Measurements from ENCODE around the gene DHX15.
A peak's percentile ranks its signal among the peaks of the same experiment; 100 is the strongest.

DHX15 gene

DNA sequence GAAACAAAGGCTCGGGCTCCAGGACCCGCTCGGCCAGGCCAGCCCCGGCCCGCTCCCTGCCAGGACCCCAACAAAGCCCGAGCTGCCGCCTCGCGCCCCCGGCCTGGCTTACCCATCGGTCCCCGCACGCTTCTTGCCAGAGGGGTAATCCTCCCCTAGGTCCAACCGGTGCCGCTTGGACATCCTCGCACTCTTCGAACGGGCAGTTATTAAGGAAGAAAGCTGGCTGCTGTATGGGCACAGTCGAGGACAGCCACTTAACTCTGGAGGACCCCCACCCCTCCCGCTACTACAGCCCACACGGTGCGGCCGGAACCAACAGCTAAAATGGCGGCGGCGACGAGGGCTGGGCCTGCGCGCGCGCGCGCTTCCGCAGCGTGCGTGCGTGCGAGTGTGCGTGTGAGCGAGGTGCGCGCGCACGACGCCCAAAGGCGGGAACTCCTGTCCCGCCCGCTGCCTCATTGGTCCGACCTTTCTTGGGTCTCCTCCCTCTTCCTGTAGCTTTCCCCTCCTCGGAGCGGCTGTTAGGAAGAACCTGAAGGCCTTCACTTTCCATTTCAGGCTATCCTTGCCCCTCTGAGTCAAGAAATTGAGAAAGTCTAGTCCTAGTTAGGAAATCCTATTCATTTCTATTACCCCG lies at the start of gene DHX15:
Gene DHX15, minus strand, starts transcription at position 344 of the 640 bp plus-strand sequence. Its CDS starts 161 bp downstream, at position 183.
- DNase-seq (ENCODE audit: low spot score): peak; percentile 91

DNA sequence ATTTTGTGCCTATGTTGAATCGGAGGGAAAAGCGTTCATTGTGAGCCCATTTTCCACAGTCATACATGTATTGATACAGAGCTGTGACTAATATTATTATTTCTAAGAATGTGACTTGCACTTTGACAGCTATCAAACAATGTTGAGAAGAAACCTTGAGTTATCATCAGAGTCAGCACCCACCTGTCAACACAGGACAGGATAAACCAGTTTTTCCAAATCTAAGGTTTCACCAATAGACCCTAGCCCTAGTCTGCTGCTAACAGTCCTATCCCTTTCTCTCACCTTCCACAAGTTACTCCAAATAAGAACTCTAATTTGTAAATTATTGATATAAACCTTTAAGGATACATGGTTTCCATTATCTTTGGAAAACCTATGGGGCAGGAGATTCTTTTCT lies 47.7 kb upstream of the DHX15 start:
- DNase-seq (ENCODE audit: low spot score): no peak

DNA sequence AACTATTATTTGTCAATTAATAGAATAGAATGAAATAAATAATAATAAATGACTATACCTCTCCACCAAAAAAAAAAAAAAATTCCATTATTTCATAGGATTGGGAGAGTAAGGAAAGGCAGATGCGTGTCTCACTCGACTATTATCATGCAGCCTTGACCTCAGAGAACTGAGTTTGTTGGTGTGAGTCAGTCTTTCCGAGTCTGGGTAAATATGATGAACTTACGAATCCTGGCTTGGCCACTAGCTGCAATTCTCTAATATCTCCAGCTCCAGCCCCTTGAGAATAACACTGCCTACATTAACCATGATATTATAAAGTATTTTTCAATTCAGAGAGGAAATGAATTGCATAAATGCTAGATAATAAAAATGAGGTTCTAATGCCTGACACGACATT lies 46.6 kb upstream of the DHX15 start:
- no peak for DNase-seq (ENCODE audit: low spot score)

DNA sequence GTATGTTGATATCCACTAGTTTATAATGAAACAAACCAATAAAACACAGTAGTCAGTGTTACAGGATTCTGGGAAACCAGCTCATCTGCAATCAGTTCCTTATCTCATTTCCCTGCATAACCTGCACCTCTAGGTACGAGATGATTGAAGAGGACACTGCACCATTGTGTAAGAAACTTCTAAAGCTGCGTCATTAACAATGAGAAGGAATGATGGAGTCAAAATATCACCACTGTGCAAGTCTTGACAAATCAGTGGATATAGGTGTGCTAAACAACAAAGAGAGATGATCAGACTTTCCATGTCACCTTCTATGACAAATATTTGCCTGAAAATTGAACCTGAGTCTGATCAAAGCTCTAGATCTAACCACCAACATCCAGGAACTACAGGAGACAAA lies 40.7 kb upstream of the DHX15 start:
- DNase-seq (ENCODE audit: low spot score): no peak

DNA sequence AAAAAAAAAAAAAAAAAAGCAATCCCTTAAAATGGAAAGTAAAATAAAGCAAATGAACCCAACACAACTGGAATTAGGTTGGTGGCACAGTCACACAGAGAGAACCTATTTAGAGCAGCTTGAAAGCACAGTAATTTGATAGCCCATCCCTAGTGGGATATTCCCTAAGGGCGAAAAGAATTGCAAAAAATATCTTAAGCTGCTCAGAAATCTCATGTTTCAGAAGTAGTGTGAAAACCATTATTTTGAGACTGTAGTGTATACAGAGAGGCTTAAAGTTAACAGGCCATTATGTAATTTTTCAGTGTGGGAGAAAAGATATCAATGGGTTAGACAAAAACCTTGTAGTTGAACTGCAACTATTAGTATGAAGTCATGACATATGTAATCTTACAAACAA lies 40.0 kb upstream of the DHX15 start:
- no peak for DNase-seq (ENCODE audit: low spot score)

DNA sequence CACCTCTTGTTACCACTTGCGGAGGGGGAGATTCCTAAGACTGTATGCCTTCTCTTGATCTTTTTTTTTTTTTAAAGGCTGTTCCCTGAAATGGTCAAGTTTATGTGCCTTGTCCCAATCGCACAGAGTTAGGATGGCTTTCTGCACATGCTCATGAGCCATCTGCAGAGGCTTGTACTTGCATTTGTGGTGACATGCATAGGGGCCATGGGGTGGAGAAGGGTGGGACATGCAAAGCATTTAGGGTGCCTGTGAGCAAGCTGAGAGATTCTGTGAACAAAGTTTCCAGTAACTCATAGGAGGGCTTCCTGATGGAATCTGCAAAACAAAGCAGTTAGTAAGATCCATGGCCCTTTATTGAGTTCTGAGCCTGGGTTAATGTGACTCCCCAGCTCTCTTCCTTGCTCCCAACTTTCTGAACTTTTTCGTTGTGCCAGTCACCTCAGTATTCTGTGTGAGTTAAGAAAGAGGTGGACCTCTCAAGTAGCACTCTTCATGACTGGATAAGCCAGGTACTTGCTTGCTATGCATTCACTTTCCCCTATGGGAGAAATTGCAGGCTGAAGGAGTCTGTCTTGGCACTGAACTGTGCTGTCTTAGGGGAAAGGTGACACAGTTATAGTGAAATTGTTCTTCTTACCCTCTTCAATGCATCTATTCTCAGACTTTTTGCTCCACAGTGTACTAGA lies 37.9 kb upstream of the DHX15 start:
- DNase-seq (ENCODE audit: low spot score): no peak

DNA sequence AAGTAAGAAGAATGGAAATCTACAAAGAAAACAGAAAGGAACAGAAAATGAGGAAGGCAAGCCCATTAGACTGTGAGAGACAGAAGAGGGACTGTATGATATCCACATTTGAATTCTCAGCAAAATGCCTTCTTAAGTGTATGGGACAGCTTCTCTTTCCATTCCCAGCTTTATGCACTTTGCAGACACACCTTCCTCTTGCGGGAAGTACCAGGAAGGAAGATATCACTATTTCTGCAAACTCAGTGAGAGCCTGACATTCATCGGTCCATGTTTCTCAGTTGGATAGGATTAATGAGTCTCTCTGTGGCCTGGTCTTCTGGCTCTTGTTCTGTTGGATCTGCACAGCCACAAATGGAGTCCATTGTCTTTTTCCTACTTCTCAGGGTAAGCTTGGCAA lies 31.6 kb upstream of the DHX15 start:
- DNase-seq (ENCODE audit: low spot score): no peak

DNA sequence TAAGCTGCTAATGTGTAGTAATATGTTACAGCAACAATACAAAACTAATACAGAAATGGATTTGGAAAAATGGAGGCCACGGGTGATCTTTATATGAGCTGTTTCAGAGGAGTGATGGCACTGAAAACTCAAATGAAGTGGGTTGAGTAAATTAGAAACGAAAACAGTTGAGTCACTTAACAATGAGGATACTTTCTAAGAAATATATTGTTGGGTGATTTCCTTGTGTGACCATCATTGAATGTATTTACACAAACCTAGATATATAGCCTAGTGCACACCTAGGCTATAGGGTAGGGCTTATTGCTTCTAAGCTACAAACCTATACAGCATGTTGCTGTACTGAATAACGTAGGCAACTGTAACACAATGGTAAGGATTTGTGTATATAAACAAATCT lies 30.5 kb upstream of the DHX15 start:
- DNase-seq (ENCODE audit: low spot score): no peak

DNA sequence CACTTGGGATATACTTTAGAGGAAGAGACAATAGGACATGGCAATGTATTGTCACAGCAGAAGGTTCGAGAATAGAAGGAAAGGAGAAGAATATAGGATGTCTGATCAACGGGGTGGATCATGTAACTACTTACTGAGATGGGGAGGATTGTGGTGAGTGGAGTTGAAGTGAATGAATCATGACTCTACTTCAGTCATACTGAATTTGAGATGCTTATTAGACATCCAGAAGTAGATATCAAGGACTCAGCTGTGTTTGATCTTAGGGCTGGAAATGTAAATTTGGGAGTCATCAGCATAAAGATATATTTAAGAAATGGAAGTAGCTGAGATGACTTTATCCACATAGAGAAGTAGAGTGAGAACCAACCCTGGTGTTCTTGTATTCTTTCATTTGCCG lies 29.1 kb upstream of the DHX15 start:
- DNase-seq (ENCODE audit: low spot score): no peak

DNA sequence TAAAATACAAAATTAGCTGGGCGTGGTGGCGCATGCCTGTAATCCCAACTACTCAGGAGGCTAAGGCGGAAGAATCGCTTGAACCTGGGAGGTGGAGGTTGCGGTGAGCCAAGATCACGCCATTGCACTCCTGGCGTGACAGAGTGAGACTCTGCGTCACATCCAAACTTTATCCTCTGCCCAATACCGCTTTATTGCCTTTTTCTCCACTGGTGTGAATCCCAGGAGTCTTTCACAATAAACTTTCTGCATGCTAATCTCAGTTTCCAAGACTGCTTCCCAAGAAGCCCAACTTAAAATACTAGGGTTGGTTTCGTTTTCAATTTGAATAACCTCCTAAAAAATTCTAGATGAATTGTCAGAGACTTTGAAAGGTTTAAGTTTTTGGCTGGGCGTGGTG lies 27.2 kb upstream of the DHX15 start:
- DNase-seq (ENCODE audit: low spot score): no peak

DNA sequence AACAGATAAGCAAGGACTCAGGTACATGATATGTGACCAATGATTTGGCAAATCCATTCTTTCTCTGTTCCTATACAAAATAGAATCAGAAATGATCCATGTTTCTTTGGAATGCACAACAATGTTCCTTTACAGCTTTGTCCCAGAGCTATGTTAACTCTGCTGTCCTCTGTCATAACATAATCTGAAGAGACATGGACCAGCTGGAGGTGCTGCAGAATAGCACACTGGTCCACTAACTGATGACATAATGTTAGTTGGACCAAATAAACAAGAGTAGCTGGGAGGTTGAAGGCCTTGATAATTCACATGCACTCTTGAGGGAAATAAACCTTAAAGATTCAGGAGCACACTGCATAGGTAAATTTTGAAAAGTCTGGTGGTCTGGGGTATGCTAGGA lies 23.0 kb upstream of the DHX15 start:
- no peak for DNase-seq (ENCODE audit: low spot score)

DNA sequence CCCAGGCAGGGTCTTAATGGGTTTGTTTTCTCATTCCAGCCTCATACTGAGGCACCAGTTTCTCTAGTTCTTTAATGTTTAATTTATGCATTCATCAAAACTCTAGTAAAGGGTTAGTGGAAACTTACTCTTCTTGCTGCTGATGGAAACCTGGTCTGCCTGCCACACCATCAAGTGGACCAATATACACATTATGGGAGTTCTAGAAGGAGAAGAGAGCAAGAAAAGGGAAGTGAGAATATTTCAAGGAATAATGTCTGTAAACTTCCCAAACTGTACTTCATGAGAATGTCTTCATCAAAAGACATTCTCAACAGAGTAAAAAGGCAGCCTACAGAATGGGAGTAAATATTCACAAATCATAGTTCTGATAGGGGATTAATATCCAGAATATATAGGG lies 20.9 kb upstream of the DHX15 start:
- no peak for DNase-seq (ENCODE audit: low spot score)

DNA sequence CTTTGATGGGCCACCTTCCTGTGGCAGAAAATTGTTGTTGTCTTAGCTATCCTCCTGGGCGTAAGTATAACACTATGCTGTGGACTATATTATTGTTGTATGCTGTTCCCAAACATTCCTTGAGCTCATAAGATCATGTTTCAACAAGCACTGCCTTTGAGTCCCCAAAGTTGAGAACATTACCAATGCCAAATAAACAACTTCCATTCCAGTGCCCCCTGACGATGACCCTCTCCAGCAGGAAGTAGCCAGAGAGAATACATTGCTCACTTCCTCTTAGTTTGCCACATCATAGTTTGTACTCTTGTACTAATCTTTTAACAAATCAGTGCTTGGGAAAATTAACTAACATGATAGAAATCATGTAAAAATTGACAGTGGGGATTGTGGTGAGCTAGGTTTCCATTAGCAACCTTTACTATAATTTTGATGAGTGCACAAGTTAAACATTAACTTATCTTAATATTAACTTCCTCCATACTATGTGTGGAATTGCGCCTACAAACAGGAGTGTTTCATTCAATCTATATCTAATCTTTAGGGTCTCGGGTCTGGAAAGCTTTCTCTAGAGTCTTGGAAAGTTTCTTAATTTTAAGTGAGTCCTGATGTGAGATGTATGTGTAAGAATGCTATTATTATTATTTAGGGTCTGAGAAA lies 20.3 kb upstream of the DHX15 start:
- DNase-seq (ENCODE audit: low spot score): no peak

DNA sequence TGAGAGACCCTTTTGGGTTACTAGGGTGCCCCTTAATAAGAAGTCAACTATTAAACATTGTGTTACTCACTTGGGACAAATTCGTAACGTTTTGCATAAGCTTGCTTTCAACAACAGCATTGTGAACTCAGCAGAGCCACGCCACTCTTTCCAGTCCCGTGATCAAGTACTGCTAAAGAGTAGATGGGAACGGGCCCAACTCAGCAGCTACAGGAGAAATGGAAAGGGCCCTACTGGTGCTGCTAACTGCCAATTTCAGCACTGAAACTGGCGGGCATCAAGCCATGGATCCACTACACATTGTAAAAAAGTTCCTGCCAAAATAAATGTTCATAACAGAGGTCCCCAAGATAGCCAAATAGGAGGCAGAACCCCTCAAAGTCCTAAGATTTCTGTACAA lies 19.0 kb upstream of the DHX15 start:
- no peak for DNase-seq (ENCODE audit: low spot score)

DNA sequence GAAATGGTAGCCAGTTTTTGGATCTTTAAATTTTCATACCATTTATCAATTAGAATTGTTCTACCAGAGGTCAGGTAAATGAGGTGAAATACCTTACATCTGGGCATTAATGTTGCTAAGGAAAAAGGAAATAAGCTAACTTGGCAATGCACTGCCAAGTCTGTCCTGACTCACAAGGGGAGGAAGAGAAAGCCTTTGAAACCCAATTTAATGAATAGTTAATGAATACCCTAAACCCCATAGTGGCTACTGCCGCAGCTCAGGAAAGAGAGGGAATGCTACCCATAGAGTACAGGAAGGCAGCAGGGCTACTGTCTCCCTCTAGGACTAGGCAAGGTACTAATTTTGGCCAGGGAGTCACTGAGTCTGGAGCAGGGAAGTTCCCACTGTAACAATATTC lies 16.8 kb upstream of the DHX15 start:
- no peak for DNase-seq (ENCODE audit: low spot score)

DNA sequence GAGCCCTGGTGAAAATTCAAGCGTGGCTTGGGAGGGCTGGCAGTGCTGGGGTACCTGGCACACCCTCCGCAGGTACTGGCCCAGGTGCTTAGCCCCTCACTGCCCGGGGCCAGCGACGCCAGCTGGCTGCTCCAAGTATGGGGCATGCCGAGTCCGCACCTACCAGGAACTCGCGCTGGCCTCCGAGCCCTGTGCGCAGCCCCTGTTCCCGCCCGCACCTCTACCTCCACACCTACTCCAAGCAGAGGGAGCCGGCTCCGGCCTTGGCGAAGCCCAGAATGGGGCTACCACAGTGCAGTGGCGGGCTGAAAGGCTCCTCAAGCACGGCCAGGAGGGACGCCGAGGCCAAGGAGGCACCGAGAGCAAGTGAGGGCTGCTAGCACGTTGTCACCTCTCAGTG lies 14.9 kb upstream of the DHX15 start:
- no peak for DNase-seq (ENCODE audit: low spot score)

DNA sequence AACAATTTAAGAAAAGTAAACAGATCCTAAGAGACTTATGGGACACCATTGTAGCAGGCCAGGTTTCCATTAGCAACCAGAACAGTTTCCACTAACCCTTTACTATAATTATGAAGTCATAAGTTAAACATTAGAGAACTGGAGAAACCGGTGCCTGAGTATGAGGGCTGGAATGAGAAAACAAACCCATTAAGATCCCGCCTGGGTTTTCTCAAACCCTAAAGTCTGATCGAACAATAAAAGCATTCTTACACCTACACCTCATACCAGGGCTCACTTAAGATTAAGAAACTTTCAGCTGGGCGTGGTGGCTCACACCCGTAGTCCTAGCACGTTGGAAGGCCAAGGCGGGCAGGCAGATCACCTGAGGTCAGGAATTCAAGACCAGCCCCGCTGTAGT lies 13.7 kb upstream of the DHX15 start:
- DNase-seq (ENCODE audit: low spot score): no peak

DNA sequence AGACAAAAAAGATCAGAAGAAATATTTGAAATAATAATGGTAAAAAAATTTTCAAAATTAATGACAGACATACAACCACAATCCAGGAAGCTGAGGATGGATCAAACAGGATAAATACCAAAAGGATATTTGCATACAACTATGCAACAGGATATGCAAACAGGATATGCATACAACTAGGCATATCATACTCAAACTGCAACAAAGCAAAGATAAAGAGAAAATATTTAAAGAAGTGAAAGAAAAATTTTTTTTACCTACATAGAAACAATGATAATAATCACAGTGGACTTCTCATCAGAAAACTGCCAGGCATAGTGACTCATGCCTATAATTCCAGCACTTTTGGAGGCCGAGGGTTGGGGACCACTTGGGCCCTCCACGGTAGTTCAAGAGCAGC lies 11.3 kb upstream of the DHX15 start:
- DNase-seq (ENCODE audit: low spot score): no peak

DNA sequence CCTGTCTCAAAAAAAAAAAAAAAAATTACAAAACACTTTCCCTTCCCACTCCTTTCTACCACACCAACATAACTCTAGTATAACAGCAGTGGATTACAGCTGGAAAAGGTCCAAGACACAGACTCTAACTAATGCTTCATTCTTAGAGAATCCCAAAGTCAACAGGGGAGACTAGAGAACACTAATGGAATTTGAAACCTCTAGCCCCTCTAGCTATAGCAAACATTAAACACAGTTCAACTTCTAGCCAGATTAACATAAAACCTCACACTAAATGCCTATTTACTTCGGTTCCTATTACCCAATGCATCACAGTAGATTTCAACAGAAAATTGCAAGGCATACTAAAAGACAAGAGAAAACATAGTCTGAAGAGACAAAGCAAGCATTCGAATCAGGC lies 10.5 kb upstream of the DHX15 start:
- DNase-seq (ENCODE audit: low spot score): no peak

DNA sequence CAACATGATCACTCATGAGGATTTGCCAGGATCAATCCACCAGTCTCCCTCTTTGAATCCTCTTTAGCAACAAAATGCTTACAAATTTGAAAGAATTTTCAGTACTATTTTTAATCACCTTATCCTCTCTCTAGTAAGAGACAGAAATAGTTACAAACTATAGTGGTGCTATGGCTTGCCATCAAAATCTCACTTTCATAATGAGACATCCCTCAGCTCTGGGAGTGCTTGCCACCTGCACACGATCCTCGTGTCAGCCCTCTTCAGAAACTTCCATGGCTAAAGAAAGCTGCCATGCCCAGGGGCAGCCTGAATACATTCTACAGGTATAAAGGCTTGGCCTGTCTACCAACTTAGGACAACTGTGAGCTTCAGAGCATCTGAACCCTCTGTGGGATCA lies 5.1 kb upstream of the DHX15 start:
- DNase-seq (ENCODE audit: low spot score): no peak

DNA sequence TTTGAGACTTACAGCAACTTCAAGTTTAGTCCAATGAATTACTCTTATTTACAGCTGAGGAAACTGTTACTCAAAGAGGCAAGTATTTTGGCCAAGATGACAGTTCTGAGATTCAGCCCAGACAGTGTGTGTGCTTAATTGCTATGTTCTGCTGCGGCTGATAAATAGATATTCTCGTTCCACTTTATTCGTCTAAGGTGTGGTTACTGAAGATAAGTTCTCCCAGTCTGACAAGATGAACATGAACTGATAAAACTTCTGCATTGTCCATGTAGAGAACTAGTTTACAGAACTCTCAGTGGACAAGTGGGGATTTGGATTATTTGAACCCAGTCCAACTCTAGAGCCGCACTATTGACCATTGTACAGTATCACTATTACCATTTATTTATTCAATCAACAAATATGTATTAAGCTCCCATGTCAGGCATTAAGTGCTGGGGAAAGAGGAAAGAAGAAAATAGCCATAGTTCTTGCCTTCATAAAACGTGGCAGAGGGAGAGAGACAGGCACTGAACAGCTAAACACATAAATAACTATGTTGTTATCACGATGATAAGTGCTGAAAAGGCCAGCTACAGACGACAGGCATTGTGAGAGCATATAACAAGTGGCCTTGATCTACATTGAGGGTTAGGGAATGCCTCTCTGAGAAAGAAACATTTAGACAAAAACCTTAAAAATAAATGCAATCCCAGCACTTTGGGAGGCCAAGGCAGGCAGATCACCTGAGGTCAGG lies 4.0 kb upstream of the DHX15 start:
- DNase-seq (ENCODE audit: low spot score): no peak

DNA sequence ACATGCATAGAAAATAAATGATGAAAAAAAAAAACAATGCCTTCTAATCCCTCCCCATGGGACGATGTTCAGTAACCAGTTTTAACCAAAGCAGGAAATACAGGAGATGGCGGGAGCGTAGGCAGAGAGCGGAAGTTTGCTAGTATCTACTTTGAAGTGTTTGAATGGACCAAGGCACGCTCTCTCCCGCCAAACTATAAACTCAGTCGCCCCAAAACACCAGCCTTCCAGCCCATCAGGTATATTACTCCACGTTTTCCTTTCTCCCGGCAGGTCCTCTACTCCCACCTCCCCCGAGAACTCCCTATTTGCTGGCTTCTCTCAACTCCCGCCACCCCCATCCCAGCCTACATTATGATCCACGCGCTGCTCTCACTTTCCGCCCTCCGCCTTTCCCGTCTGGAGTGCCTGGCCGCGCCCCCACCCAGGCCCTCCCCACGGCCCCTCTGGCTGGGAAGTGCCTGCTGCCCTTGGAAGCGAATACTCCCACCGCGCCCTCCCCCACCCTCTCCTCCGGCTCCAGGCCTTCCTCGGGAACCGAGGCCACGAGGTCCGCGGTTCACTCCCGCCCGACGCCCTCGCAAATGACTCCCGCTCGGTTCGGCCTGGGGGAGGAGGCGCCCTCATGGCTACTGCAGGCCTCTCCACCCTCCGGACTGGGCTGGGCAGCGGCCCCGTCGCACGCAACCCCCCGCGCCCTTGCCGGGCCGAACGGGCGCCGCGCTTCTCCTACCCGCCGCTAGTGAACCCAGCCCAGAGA lies 723 bp downstream of the DHX15 start:
- peak; percentile 50 for DNase-seq (ENCODE audit: low spot score)
